ENCODE results near the gene SCNN1A. TPM values are rescaled to one million over a fixed set of nuclear protein-coding genes. Genes with fewer than 3 reads are reported as not detected.

The SCNN1A gene
- total and polyA plus RNA-seq, 2 of the 13 experiments (the other 11 are each of a cell fraction or from before 2014, with no cell fraction given), result 1.5 to 14.6 TPM

GRCh38 chr12:6341417-6342139 lies 33.8 kb downstream of the SCNN1A start, which contains the start of gene TNFRSF1A (continued):
- TF ChIP-seq ZSCAN21 (CRISPR knock-in tag; IDR thresholded peaks at IDR 0.05; ENCODE audit: borderline replicate concordance) (0 out of 2 replicates have a peak, but pooled peaks have one; percentile 32), SIX4 (CRISPR knock-in tag; IDR thresholded peaks at IDR 0.05) (0 out of 2 replicates have a peak, but pooled peaks have one; percentile 40), NFIC (IDR thresholded peaks at IDR 0.05; ENCODE audit: low read length) (no peak), RELA (CRISPR knock-in tag; IDR thresholded peaks at IDR 0.05) (no peak), PBX3 (CRISPR knock-in tag; IDR thresholded peaks at IDR 0.05; ENCODE audit: borderline replicate concordance) (no peak), UBTF (CRISPR knock-in tag; IDR thresholded peaks at IDR 0.05) (no peak; the same call in 1 of the 2 replicates), AHDC1 (CRISPR knock-in tag; IDR thresholded peaks at IDR 0.05; ENCODE audit: borderline replicate concordance) (no peak), HIVEP1 (CRISPR knock-in tag; IDR thresholded peaks at IDR 0.05) (no peak), SRSF9 (IDR thresholded peaks at IDR 0.05; ENCODE audit: borderline replicate concordance, insufficient read depth, low read depth, low read length, poor library complexity, severe bottlenecking) (no peak), NR2C2 (CRISPR knock-in tag; IDR thresholded peaks at IDR 0.05; ENCODE audit: borderline replicate concordance) (peak; percentile 38; the same call in 1 of the 2 replicates), ZNF501 (CRISPR knock-in tag; IDR thresholded peaks at IDR 0.05) (peak; percentile 40; the same call in 1 of the 2 replicates), RBFOX2 (IDR thresholded peaks at IDR 0.05; ENCODE audit: low read depth, low read length) (peak; percentile 74), KLF11 (CRISPR knock-in tag; IDR thresholded peaks at IDR 0.05) (no peak; the same call in 1 of the 2 replicates), ZBTB49 (CRISPR knock-in tag; IDR thresholded peaks at IDR 0.05; ENCODE audit: borderline replicate concordance) (no peak), FOSL2 (CRISPR knock-in tag; IDR thresholded peaks at IDR 0.05) (peak; percentile 53; the same call in 1 of the 2 replicates)

Data from HepG2 (cell line).